Stimulated activated naive CD8-positive, alpha-beta T cell treated with anti-CD3 and anti-CD28 coated beads, Interleukin-15, amount 100 ng/mL, for 72 hours (primary cell): ENCODE measurements around the gene MAPKAPK2.

Experiments
- ATAC-seq: fragments of 150-1000 bp; cut with Tn5 transposase; 2 replicates; pipeline ENCODE4 v1.10.0; 2021; ENCODE audit warnings: mild to moderate bottlenecking, moderate library complexity
- DNase-seq, 2 donors: peaks; one replicate each; pipeline ENCODE4 v3.0.0; 2021 to 2022
- H3K27ac Mint-ChIP-seq, 2 donors: one replicate each; pipeline ENCODE4 v1.8.0; 2022; ENCODE audit warnings: mild to moderate bottlenecking in 2 of 2, mixed read lengths in 2 of 2, moderate library complexity in 2 of 2
- H3K27me3 Mint-ChIP-seq: one replicate; pipeline ENCODE4 v1.8.0; 2022; ENCODE audit warnings: mixed read lengths
- H3K4me1 Mint-ChIP-seq: one replicate; pipeline ENCODE4 v1.8.0; 2022; ENCODE audit warnings: mild to moderate bottlenecking, mixed read lengths
- H3K4me3 Mint-ChIP-seq, 2 donors: one replicate each; pipeline ENCODE4 v1.8.0; 2022; ENCODE audit warnings: mild to moderate bottlenecking in 2 of 2, mixed read lengths in 2 of 2, moderate library complexity in 1 of 2
- H3K9me3 Mint-ChIP-seq, 2 donors: one replicate each; pipeline ENCODE4 v1.8.0; 2022; ENCODE audit warnings: mixed read lengths in 2 of 2

The MAPKAPK2 gene

GRCh38 chr1:206702260-206702659 lies 17.6 kb downstream of the MAPKAPK2 start:
- no peak overlapping the region for H3K27ac Mint-ChIP-seq
- H3K9me3 Mint-ChIP-seq, result no peaks in the 10 kb centered on the region
- DNase-seq (no peak), ATAC-seq (no peak)
- H3K4me1 Mint-ChIP-seq, result peaks cover 82% of the 10 kb centered on the region
- H3K4me3 Mint-ChIP-seq, result no peak overlapping the region
- H3K27me3 Mint-ChIP-seq, result no peaks in the 10 kb centered on the region

- no peaks in the 10 kb centered on the region for H3K9me3 Mint-ChIP-seq
- no peak for ATAC-seq
- no peak for DNase-seq
- H3K27me3 Mint-ChIP-seq, result no peaks in the 10 kb centered on the region
- H3K27ac Mint-ChIP-seq, result no peak overlapping the region
- H3K4me1 Mint-ChIP-seq, result peaks cover 84% of the 10 kb centered on the region
- H3K4me3 Mint-ChIP-seq, result no peak overlapping the region
These were observed 18.1 kb downstream of the MAPKAPK2 start for GRCh38 chr1:206702803-206703202.

DNA sequence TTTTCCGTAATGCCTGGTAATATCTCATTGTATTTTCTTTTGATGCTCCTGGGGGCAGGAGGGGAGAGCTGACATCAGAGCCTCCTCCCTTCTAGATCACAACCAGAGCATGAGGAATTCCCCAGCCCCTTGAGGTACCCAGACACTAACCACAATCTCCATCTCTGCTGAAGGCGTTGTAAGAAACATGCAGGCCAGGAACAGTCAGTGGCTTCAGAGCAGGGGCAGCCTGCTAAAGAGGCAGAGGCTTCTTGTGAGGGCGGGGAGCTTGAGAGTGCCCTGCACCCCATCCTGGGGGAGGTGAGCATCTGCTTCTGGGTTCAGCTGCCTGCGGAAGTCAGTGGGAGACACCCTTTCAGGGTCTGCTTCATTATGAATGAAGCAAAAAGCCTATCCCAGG lies 19.0 kb downstream of the MAPKAPK2 start:
- peak; percentile 50 to 81 for DNase-seq
- Mint-ChIP-seq H3K4me1 (peaks cover 92% of the 10 kb centered on the region), H3K4me3 (peak overlapping the region; percentile 68 to 77), H3K27me3 (no peaks in the 10 kb centered on the region), H3K27ac (no peak overlapping the region), H3K9me3 (no peaks in the 10 kb centered on the region)
- ATAC-seq, result peak; percentile 95

- Mint-ChIP-seq H3K27ac (no peak overlapping the region), H3K9me3 (no peaks in the 10 kb centered on the region), H3K27me3 (no peaks in the 10 kb centered on the region), H3K4me1 (peaks cover 92% of the 10 kb centered on the region), H3K4me3 (peak overlapping the region; percentile 68 to 77)
- no peak for DNase-seq
- peak; percentile 59 for ATAC-seq
These were observed 19.5 kb downstream of the MAPKAPK2 start for GRCh38 chr1:206704226-206704625.

DNA sequence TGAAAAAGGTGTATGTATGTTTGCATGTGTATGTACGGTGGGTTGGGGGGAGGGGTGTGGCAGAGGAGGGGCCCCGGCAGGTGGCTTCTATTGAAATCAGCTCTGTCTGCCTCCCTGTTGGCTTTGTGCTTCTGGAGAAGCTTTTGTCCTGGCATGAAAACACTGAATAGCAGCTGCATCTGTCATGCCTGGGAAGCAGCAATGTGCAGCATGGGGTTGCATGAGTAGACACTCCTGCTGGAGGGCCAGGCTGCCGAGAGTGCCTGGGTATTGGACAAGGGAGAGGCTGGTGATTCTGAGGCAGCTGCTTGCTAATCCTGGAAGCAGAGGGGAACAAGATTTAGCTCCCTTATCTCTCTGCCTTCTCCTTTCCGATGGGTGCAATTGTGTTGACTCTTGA lies 20.5 kb downstream of the MAPKAPK2 start:
- Mint-ChIP-seq H3K4me3 (peak overlapping the region; percentile 9 to 27), H3K27ac (peak overlapping the region in 1 of 2 donors; percentile 37), H3K4me1 (peaks cover 92% of the 10 kb centered on the region), H3K27me3 (no peaks in the 10 kb centered on the region), H3K9me3 (no peaks in the 10 kb centered on the region)
- ATAC-seq (no peak), DNase-seq (no peak)

GRCh38 chr1:206705726-206706297 lies 21.1 kb downstream of the MAPKAPK2 start:
- Mint-ChIP-seq H3K4me1 (peaks cover 91% of the 10 kb centered on the region), H3K9me3 (no peaks in the 10 kb centered on the region), H3K27ac (no peak overlapping the region), H3K4me3 (peak overlapping the region; percentile 27 to 38), H3K27me3 (no peaks in the 10 kb centered on the region)
- ATAC-seq (no peak), DNase-seq (no peak)

DNA sequence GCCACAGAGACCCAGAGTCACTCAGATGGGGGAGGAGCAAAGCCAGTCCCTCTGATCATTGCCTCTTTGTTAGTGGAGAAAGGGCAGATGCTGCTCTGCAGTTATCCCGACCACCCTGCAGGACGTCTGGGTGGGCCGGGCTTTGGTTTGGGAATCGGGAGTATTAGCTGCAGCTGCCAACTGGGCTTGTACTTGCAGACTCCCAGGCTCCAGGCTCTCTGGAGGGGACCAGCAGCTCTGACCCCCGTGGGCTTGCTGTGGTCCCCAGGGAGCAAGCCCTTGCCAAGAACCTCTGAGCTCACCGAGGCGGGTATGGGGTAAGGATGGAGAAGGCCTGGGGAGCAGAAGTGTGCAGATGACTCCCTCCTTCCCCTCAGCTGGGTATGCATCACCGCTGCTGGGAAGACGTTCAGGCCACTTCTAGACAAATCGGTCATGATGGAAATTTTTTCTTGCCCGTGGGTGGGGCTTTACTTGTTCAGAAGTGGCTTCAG lies 21.6 kb downstream of the MAPKAPK2 start:
- Mint-ChIP-seq H3K27ac (no peak overlapping the region), H3K4me1 (peaks cover 88% of the 10 kb centered on the region), H3K27me3 (no peaks in the 10 kb centered on the region), H3K9me3 (no peaks in the 10 kb centered on the region), H3K4me3 (peak overlapping the region in 1 of 2 donors; percentile 38)
- ATAC-seq, result peak; percentile 29
- peak in 1 of 2 donors; percentile 41 for DNase-seq

DNA sequence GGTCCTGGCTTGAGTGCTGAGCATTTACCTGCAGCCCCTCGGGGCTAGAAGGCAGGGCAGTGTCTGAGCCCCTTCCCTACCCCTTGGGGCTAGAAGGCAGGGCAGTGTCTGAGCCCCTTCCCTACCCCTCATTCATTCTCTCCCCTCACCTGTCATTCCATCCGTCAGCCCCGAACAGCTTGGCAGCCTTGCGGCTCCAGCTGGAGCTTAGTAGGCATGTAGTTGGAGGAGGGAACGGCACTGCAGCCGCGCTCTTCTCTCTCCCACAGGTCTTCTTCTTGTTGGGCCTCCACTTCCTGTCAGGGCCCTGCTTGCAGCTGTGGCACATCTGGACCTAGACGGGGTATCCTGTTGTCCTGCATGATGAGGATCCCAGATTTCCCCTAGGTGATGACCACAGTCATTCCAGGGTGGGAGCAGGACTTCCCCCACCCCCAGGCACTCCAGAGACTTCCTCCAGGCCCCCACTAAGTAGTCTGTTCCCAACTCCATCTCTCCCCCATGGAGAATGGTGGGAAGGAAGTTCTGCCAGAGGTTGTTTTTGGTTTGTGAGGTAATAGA lies 22.2 kb downstream of the MAPKAPK2 start:
- Mint-ChIP-seq H3K4me1 (peaks cover 92% of the 10 kb centered on the region), H3K4me3 (peak overlapping the region; percentile 9 to 38), H3K27ac (no peak overlapping the region), H3K9me3 (no peaks in the 10 kb centered on the region), H3K27me3 (no peaks in the 10 kb centered on the region)
- ATAC-seq (no peak), DNase-seq (no peak)

DNA sequence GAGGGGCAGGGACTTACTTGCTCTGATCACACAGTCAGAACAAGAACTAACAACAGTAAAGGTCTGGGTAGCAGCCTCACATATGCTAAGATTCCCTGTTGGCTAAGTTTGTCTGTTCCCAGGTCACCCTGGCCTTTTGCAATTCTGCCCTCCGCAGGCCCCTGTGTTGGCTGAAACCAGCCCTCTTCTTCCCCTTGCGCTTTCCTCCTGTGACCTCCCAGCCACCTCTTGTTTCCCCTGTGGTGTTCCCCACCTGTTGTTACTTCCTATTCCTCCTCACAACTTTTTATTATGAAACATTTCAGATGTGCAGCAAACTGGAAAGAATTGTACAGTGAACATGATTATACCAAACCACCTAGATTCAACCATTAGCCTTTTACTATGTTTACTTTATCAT lies 23.4 kb downstream of the MAPKAPK2 start:
- Mint-ChIP-seq H3K4me1 (peaks cover 92% of the 10 kb centered on the region), H3K27ac (peak overlapping the region in 1 of 2 donors; percentile 15), H3K4me3 (peak overlapping the region; percentile 49), H3K9me3 (no peaks in the 10 kb centered on the region), H3K27me3 (no peaks in the 10 kb centered on the region)
- no peak for ATAC-seq
- no peak for DNase-seq

- Mint-ChIP-seq H3K27ac (no peak overlapping the region), H3K4me3 (no peak overlapping the region), H3K4me1 (peaks cover 92% of the 10 kb centered on the region), H3K9me3 (no peaks in the 10 kb centered on the region), H3K27me3 (no peaks in the 10 kb centered on the region)
- ATAC-seq (no peak), DNase-seq (no peak)
These were observed 24.2 kb downstream of the MAPKAPK2 start for GRCh38 chr1:206708882-206709281.

DNA sequence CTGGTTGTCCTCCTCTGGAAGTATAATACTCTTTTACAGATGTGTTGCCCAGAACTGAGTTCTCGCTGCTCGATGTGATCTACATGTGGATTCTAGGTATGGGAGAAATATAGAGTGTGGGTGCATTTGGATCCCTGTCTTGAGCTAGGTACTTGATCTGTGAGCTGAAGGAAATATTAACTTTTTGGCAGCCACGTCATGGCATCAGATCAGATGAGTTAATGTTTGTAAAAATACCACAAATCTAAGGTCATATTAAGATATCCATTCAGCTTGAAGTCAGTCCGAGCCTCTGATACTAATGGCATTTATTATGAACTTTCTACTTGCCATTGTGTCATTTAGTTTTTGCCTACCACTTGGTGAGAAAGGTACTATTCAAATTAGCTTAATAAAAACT lies 24.6 kb downstream of the MAPKAPK2 start:
- no peak overlapping the region for H3K4me3 Mint-ChIP-seq
- ATAC-seq (no peak), DNase-seq (no peak)
- no peaks in the 10 kb centered on the region for H3K27me3 Mint-ChIP-seq
- peaks cover 92% of the 10 kb centered on the region for H3K4me1 Mint-ChIP-seq
- no peak overlapping the region for H3K27ac Mint-ChIP-seq
- H3K9me3 Mint-ChIP-seq, result no peaks in the 10 kb centered on the region

- DNase-seq (no peak), ATAC-seq (no peak)
- Mint-ChIP-seq H3K27ac (no peak overlapping the region), H3K27me3 (no peaks in the 10 kb centered on the region), H3K9me3 (no peaks in the 10 kb centered on the region), H3K4me3 (no peak overlapping the region), H3K4me1 (peaks cover 92% of the 10 kb centered on the region)
These were observed 25.2 kb downstream of the MAPKAPK2 start for GRCh38 chr1:206709772-206710459.

DNA sequence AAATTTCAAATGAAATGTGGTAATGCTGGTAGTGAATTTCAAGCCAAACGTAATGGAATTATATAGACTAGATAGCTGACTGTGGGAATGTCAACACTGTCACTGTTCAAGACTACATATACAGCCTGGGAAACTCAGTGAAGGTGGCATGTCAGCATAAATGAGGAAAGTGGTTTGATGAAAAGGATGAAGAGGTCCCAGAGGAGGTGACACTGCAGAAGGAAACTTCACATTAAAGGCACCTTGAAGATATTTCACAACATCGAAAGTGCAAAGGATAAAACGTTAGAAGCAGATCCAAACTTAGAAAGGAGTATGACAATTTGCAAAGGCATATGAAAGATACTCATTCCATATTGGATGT lies 25.7 kb downstream of the MAPKAPK2 start:
- no peak overlapping the region for H3K4me3 Mint-ChIP-seq

GRCh38 chr1:206713070-206713469 lies 28.4 kb downstream of the MAPKAPK2 start:
- H3K27ac Mint-ChIP-seq, result peak overlapping the region in 1 of 2 donors; percentile 2
- peak overlapping the region; percentile 9 to 12 for H3K4me3 Mint-ChIP-seq
- ATAC-seq (peak; percentile 88), DNase-seq (peak in 1 of 2 donors; percentile 38)
- no peaks in the 10 kb centered on the region for H3K27me3 Mint-ChIP-seq
- peaks cover 92% of the 10 kb centered on the region for H3K4me1 Mint-ChIP-seq
- no peaks in the 10 kb centered on the region for H3K9me3 Mint-ChIP-seq

More for the DNA sequence above, 25.7 kb downstream of the MAPKAPK2 start:
- Mint-ChIP-seq H3K9me3 (no peaks in the 10 kb centered on the region), H3K27me3 (no peaks in the 10 kb centered on the region), H3K4me1 (peaks cover 92% of the 10 kb centered on the region), H3K27ac (no peak overlapping the region)
- ATAC-seq, result no peak
- DNase-seq, result no peak

DNA sequence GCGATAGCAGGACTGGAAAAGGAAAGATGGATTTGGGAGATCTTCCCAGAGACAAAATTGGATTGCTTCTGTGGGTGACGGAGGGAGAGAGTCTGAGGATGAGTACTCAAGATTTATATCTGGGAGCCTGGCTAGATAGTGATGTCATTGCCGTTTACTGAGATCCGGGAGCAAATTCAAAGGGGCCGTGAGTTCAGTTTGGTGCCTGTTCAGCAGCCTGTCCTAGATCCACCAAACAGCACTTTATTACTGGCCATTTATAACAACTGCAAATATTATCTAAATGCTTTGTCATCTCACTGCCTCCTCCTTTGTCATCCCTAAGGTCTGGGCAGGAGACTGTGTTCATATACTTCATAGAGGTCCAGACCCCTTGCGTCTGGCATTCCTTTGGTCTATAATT lies 29.2 kb downstream of the MAPKAPK2 start:
- Mint-ChIP-seq H3K4me3 (no peak overlapping the region), H3K4me1 (peaks cover 87% of the 10 kb centered on the region), H3K27me3 (no peaks in the 10 kb centered on the region), H3K27ac (no peak overlapping the region), H3K9me3 (no peaks in the 10 kb centered on the region)
- no peak for DNase-seq
- no peak for ATAC-seq

DNA sequence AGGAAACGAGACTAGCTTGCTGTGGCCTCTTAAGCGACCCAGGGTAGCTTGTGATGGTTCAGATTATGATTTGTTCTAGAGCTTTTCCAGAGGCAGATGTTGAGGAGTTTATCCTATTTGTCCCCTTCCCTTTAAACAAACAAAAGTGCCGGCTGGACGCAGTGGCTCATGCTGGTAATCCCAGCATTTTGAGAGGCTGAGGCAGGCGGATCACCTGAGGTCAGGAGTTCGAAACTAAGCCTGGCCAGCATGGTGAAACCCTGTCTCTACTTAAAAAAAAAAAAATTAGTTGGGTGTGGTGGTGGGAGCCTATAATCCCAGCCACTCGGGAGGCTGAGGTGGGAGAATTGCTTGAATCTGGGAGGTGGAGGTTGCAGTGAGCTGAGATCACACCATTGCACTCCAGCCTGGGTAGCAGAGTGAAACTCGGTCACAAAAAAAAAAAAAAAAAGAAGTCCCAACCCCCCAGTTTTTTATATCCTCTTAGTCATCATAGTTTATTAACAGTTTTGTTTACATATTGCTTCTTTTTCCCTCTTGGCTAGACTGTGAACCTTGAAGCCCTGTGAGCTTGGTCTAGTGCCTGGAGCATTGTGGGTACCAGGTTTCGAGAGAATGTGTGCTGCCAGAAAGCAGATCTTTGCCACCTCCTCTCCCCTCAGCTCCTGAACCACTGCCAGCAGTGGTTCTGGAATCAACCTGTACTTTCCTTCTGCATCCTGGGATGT lies 29.8 kb downstream of the MAPKAPK2 start:
- peaks cover 87% of the 10 kb centered on the region for H3K4me1 Mint-ChIP-seq
- no peaks in the 10 kb centered on the region for H3K27me3 Mint-ChIP-seq
- ATAC-seq, result no peak
- no peak overlapping the region for H3K4me3 Mint-ChIP-seq
- no peak overlapping the region for H3K27ac Mint-ChIP-seq
- H3K9me3 Mint-ChIP-seq, result no peaks in the 10 kb centered on the region
- no peak for DNase-seq
